ENCODE data around the gene ZG16B. TPM values are rescaled to one million over a fixed set of nuclear protein-coding genes. Genes with fewer than 3 reads are reported as not detected.
A peak's percentile ranks its signal among the peaks of the same experiment; 100 is the strongest.

The ZG16B gene

GRCh38 chr16:2879854-2880508, 49.9 kb downstream of the ZG16B start:
- Histone ChIP-seq H3K4me3 (ENCODE audit: low read length in 2 of 2) (peak overlapping the region in 1 of 2 donors; percentile 58), H3K18ac (ENCODE audit: low read length) (no peak overlapping the region), H2BK12ac (ENCODE audit: low read length) (no peak overlapping the region), H4K91ac (ENCODE audit: low read depth, low read length, poor library complexity) (no peak overlapping the region), H2BK15ac (ENCODE audit: low read length) (no peak overlapping the region), H3K9ac (ENCODE audit: low read depth, low read length, poor library complexity) (no peak overlapping the region), H3K27me3 (ENCODE audit: control insufficient read depth in 3 of 3, insufficient read depth in 3 of 3, low read depth in 1 of 3, low read length in 3 of 3) (no peaks in the 10 kb centered on the region), H3K27ac (replicated peaks; ENCODE audit: low read length) (no peak overlapping the region), H4K8ac (ENCODE audit: low read depth, low read length) (no peak overlapping the region), H3K4me2 (ENCODE audit: insufficient read depth, low read length, poor library complexity, severe bottlenecking) (no peak overlapping the region), H2AFZ (ENCODE audit: low read length) (no peak overlapping the region), H3K23ac (ENCODE audit: low read depth, low read length, poor library complexity) (no peak overlapping the region), H3K79me1 (ENCODE audit: low read depth, low read length) (no peaks in the 10 kb centered on the region), H2BK5ac (ENCODE audit: low read length) (no peak overlapping the region), H3K9me3 (replicated peaks in 1 of 2; ENCODE audit: control insufficient read depth in 2 of 2, insufficient read depth in 1 of 2, low read depth in 1 of 2, low read length in 2 of 2) (peaks cover 3 to 10% of the 10 kb centered on the region in 2 donors), H2AK5ac (ENCODE audit: low read depth, low read length) (no peak overlapping the region), H3K14ac (ENCODE audit: low read length) (no peak overlapping the region), H3K4me1 (ENCODE audit: control insufficient read depth in 2 of 2, insufficient read depth in 1 of 2, low read depth in 1 of 2, low read length in 2 of 2) (peaks cover 1 to 5% of the 10 kb centered on the region in 2 donors), H3K4ac (ENCODE audit: low read length) (no peak overlapping the region), H2BK120ac (ENCODE audit: low read depth, low read length) (no peak overlapping the region), H3K36me3 (replicated peaks in 1 of 2; ENCODE audit: control insufficient read depth in 2 of 2, insufficient read depth in 2 of 2, low read length in 2 of 2) (no peaks in the 10 kb centered on the region)
- DNase-seq (ENCODE audit: low spot score) = no peak
- WGBS, 2 donors (ENCODE audit: extremely low coverage in 2 of 2, insufficient read length in 2 of 2, insufficient replicate concordance in 1 of 2) = no CpG with 5 or more reads among the region's 6 CpGs

Small RNAs within 50 kb of the gene (small RNA-seq; reads per million reads assigned to genes)
- not detected for gene SNORA3C (ENCODE audit: insufficient read depth)
